Loucy (cell line): ENCODE results near the gene PDE4D.

Experiments used
- H2AFZ ChIP-seq: fragments of 200-600 bp; sonication (generic); 2 replicates; pipeline ENCODE4 v1.6.0; 2016; ENCODE audit warnings: antibody characterized with exemption, mild to moderate bottlenecking, low read length, moderate library complexity
- H3F3A ChIP-seq: fragments of 200-600 bp; 2 replicates; pipeline ENCODE4 v1.6.0; 2016; ENCODE audit warnings: antibody characterized with exemption, low read depth, mild to moderate bottlenecking
- H3K27me3 ChIP-seq: fragments of 200-600 bp; sonication (generic); 2 replicates; pipeline ENCODE4 v1.6.1; 2014; ENCODE audit warnings: low read length, mild to moderate bottlenecking; ENCODE audit not compliant: insufficient read depth, poor library complexity, severe bottlenecking
- H3K36me3 ChIP-seq: fragments of 200-600 bp; sonication (generic); 2 replicates; pipeline ENCODE4 v1.6.1; 2016; ENCODE audit warnings: low read length; ENCODE audit not compliant: insufficient read depth
- H3K4me1 ChIP-seq: fragments of 200-600 bp; sonication (generic); 2 replicates; pipeline ENCODE4 v1.5.1; 2014; ENCODE audit warnings: low read length, mild to moderate bottlenecking; ENCODE audit not compliant: insufficient read depth, poor library complexity, severe bottlenecking
- H3K4me2 ChIP-seq: fragments of 200-600 bp; sonication (generic); 2 replicates; pipeline ENCODE4 v1.6.0; 2014; ENCODE audit warnings: antibody characterized with exemption, low read length, low read depth, mild to moderate bottlenecking; ENCODE audit not compliant: poor library complexity, severe bottlenecking
- H3K4me3 ChIP-seq: fragments of 200-600 bp; sonication (generic); 2 replicates; pipeline ENCODE4 v1.5.1; 2014; ENCODE audit warnings: low read length, mild to moderate bottlenecking, mixed read lengths; ENCODE audit not compliant: poor library complexity, severe bottlenecking
- H3K79me2 ChIP-seq: fragments of 200-600 bp; sonication (generic); 2 replicates; pipeline ENCODE4 v1.6.1; 2014; ENCODE audit warnings: low read length; ENCODE audit not compliant: insufficient read depth
- H3K9ac ChIP-seq: fragments of 200-600 bp; sonication (generic); 2 replicates; pipeline ENCODE4 v1.6.0; 2014; ENCODE audit warnings: mild to moderate bottlenecking, low read depth, low read length, moderate library complexity; ENCODE audit not compliant: poor library complexity, severe bottlenecking
- H3K9me2 ChIP-seq: fragments of 200-600 bp; sonication (generic); replicated peaks from 2 replicates; pipeline ENCODE4 v1.6.1; 2016; ENCODE audit warnings: low read depth, low read length, mixed read lengths
- H3K9me3 ChIP-seq: fragments of 200-600 bp; sonication (generic); 2 replicates; pipeline ENCODE4 v1.6.1; 2014; ENCODE audit warnings: mild to moderate bottlenecking, antibody characterized with exemption, low read length, low read depth; ENCODE audit not compliant: insufficient read depth
- H4K20me1 ChIP-seq: fragments of 200-600 bp; sonication (generic); 2 replicates; pipeline ENCODE4 v1.6.0; 2014; ENCODE audit warnings: antibody characterized with exemption, low read length, mild to moderate bottlenecking; ENCODE audit not compliant: insufficient read depth, poor library complexity, severe bottlenecking
- EZH2phosphoT487 ChIP-seq: fragments of 200-600 bp; IDR thresholded peaks from 2 replicates; pipeline ENCODE4 v1.6.1; 2018; ENCODE audit warnings: antibody characterized with exemption, mild to moderate bottlenecking, moderate library complexity, borderline replicate concordance
- TF ChIP-seq, protein P1 (sequence below): fragments of 200-600 bp; sonication (generic); conservative IDR thresholded peaks from 2 replicates; pipeline ENCODE4 v1.5.1; 2014; ENCODE audit warnings: mild to moderate bottlenecking, antibody characterized with exemption, low read length

Gene PDE4D

GRCh38 chr5:59863777-59864176 is 29.7 kb downstream of the PDE4D start:
- no peak overlapping the region for H2AFZ ChIP-seq
- H3F3A ChIP-seq: no peaks in the 10 kb centered on the region
- no peaks in the 10 kb centered on the region for H3K36me3 ChIP-seq
- H3K9me2 ChIP-seq: no peaks in the 10 kb centered on the region
- H4K20me1 ChIP-seq: no peaks in the 10 kb centered on the region
- no peak overlapping the region for H3K4me2 ChIP-seq
- no peaks in the 10 kb centered on the region for H3K27me3 ChIP-seq
- no peak overlapping the region for H3K4me3 ChIP-seq
- no peak for TF ChIP-seq EZH2phosphoT487
- TF ChIP-seq, protein P1, sequence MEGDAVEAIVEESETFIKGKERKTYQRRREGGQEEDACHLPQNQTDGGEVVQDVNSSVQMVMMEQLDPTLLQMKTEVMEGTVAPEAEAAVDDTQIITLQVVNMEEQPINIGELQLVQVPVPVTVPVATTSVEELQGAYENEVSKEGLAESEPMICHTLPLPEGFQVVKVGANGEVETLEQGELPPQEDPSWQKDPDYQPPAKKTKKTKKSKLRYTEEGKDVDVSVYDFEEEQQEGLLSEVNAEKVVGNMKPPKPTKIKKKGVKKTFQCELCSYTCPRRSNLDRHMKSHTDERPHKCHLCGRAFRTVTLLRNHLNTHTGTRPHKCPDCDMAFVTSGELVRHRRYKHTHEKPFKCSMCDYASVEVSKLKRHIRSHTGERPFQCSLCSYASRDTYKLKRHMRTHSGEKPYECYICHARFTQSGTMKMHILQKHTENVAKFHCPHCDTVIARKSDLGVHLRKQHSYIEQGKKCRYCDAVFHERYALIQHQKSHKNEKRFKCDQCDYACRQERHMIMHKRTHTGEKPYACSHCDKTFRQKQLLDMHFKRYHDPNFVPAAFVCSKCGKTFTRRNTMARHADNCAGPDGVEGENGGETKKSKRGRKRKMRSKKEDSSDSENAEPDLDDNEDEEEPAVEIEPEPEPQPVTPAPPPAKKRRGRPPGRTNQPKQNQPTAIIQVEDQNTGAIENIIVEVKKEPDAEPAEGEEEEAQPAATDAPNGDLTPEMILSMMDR: no peak
- H3K9me3 ChIP-seq: no peaks in the 10 kb centered on the region
- no peaks in the 10 kb centered on the region for H3K4me1 ChIP-seq
- H3K9ac ChIP-seq: no peak overlapping the region
- no peaks in the 10 kb centered on the region for H3K79me2 ChIP-seq

GRCh38 chr5:59856358-59856757 is 37.2 kb downstream of the PDE4D start:
- H3K27me3 ChIP-seq: no peaks in the 10 kb centered on the region
- H3K4me3 ChIP-seq: no peak overlapping the region
- no peaks in the 10 kb centered on the region for H4K20me1 ChIP-seq
- H3K9me2 ChIP-seq: no peaks in the 10 kb centered on the region
- H3K79me2 ChIP-seq: no peaks in the 10 kb centered on the region
- TF ChIP-seq, protein P1: no peak
- H3F3A ChIP-seq: no peaks in the 10 kb centered on the region
- no peak overlapping the region for H3K4me2 ChIP-seq
- no peaks in the 10 kb centered on the region for H3K9me3 ChIP-seq
- no peaks in the 10 kb centered on the region for H3K4me1 ChIP-seq
- no peak overlapping the region for H2AFZ ChIP-seq
- H3K36me3 ChIP-seq: no peaks in the 10 kb centered on the region
- no peak overlapping the region for H3K9ac ChIP-seq

- no peak for TF ChIP-seq EZH2phosphoT487
- TF ChIP-seq, protein P1: no peak
- no peaks in the 10 kb centered on the region for H3K27me3 ChIP-seq
- no peak overlapping the region for H2AFZ ChIP-seq
Measured at GRCh38 chr5:59850766-59851165, 42.8 kb downstream of the PDE4D start.

More at GRCh38 chr5:59850766-59851165, 42.8 kb downstream of the PDE4D start:
- Histone ChIP-seq H3K4me2 (no peak overlapping the region), H3K9me3 (no peaks in the 10 kb centered on the region), H3K36me3 (no peaks in the 10 kb centered on the region), H3F3A (no peaks in the 10 kb centered on the region), H3K79me2 (no peaks in the 10 kb centered on the region), H3K9me2 (no peaks in the 10 kb centered on the region), H4K20me1 (no peaks in the 10 kb centered on the region), H3K4me3 (no peak overlapping the region), H3K4me1 (no peaks in the 10 kb centered on the region), H3K9ac (no peak overlapping the region)
